ENCODE results near the gene SERPINA10.

DNA sequence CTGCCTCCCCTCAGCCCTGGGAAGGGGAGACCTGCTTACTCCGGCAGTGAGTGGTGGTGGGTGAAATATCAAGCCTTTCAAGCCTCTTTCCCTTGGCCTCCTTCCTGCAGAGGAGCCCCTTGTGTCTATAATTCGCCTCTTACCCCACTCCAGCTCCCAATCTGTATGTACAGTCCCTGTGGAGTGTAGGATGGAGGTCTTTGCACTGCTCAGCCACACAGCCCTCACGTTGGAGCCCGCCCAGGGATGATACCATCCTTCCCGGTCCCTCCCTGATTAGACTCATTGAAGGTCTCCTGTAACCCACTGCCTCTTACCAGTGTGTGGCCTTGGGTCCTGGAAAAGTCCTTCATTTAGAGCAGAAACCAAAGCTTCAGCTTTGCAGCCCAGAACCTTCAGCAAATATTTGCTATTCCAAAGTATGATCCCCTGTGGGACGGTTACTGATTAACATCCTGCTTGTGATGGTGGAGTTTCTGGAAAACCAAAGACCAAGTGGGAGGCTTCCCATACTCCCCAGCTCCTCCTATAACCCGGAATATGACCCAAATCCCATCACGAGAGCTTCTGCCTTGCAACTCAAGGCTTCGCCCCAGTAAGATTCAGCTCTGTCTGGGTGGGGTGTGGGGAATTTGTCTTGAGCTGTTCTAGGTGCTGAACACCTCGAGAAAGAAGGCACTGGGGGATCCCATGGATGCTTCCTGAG, at the start of gene SERPINA10:
- TF ChIP-seq, protein P1, sequence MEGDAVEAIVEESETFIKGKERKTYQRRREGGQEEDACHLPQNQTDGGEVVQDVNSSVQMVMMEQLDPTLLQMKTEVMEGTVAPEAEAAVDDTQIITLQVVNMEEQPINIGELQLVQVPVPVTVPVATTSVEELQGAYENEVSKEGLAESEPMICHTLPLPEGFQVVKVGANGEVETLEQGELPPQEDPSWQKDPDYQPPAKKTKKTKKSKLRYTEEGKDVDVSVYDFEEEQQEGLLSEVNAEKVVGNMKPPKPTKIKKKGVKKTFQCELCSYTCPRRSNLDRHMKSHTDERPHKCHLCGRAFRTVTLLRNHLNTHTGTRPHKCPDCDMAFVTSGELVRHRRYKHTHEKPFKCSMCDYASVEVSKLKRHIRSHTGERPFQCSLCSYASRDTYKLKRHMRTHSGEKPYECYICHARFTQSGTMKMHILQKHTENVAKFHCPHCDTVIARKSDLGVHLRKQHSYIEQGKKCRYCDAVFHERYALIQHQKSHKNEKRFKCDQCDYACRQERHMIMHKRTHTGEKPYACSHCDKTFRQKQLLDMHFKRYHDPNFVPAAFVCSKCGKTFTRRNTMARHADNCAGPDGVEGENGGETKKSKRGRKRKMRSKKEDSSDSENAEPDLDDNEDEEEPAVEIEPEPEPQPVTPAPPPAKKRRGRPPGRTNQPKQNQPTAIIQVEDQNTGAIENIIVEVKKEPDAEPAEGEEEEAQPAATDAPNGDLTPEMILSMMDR (IDR thresholded peaks at IDR 0.05; ENCODE audit: low read depth, low read length, poor library complexity, severe bottlenecking) = no peak
- TF ChIP-seq EZH2phosphoT487 (IDR thresholded peaks at IDR 0.05; ENCODE audit: borderline replicate concordance, low read length) = no peak

Measured in DOHH2 (cell line).